H9 (cell line): ENCODE results near the gene ZC3H10. TPM values are rescaled to one million over a fixed set of nuclear protein-coding genes. Genes with fewer than 3 reads are reported as not detected.

Experiments used
- DNase-seq: peaks from one replicate; pipeline ENCODE4 v3.0.0-alpha.2; 2017
- H2AFZ ChIP-seq: one replicate; pipeline ENCODE4 v1.6.1; 2013; ENCODE audit warnings: mild to moderate bottlenecking, low read length, control low read depth, moderate library complexity
- H2AK5ac ChIP-seq: 2 replicates; pipeline ENCODE4 v1.6.1; 2013; ENCODE audit warnings: low read length, control low read depth, mixed read lengths; ENCODE audit not compliant: insufficient read length
- H2BK120ac ChIP-seq: one replicate; pipeline ENCODE4 v1.6.1; 2013; ENCODE audit warnings: low read depth, mild to moderate bottlenecking, low read length, control low read depth, inconsistent platforms; ENCODE audit not compliant: poor library complexity, severe bottlenecking
- H2BK12ac ChIP-seq: 2 replicates; pipeline ENCODE4 v1.6.1; 2013; ENCODE audit warnings: low read length, control low read depth, mixed read lengths, low read depth; ENCODE audit not compliant: insufficient read length
- H2BK15ac ChIP-seq: 2 replicates; pipeline ENCODE4 v1.6.1; 2013; ENCODE audit warnings: low read depth, low read length, control low read depth
- H2BK20ac ChIP-seq: one replicate; pipeline ENCODE4 v1.6.1; 2013; ENCODE audit warnings: low read depth, mild to moderate bottlenecking, low read length, control low read depth, inconsistent platforms; ENCODE audit not compliant: poor library complexity, severe bottlenecking
- H2BK5ac ChIP-seq: 2 replicates; pipeline ENCODE4 v1.6.1; 2013; ENCODE audit warnings: low read length, control low read depth, mixed read lengths; ENCODE audit not compliant: insufficient read length
- H3K14ac ChIP-seq: 2 replicates; pipeline ENCODE4 v1.6.1; 2013; ENCODE audit warnings: low read length, control low read depth; ENCODE audit not compliant: insufficient read depth
- H3K18ac ChIP-seq: 2 replicates; pipeline ENCODE4 v1.6.1; 2013; ENCODE audit warnings: low read depth, mild to moderate bottlenecking, mixed read lengths, low read length, control low read depth; ENCODE audit not compliant: insufficient read length
- H3K23ac ChIP-seq: 2 replicates; pipeline ENCODE4 v1.6.1; 2013; ENCODE audit warnings: low read length, control low read depth, mixed read lengths, low read depth; ENCODE audit not compliant: insufficient read length
- H3K23me2 ChIP-seq: 2 replicates; pipeline ENCODE4 v1.6.1; 2013; ENCODE audit warnings: low read depth, mild to moderate bottlenecking, mixed read lengths, low read length, control low read depth; ENCODE audit not compliant: insufficient read length, poor library complexity, severe bottlenecking
- H3K27ac ChIP-seq: 2 replicates; pipeline ENCODE4 v1.5.1; 2013; ENCODE audit warnings: low read length, control low read depth, mixed read lengths, low read depth; ENCODE audit not compliant: insufficient read length
- H3K27me3 ChIP-seq: 2 replicates; pipeline ENCODE4 v1.6.1; 2013; ENCODE audit warnings: low read length, control low read depth, inconsistent platforms; ENCODE audit not compliant: insufficient read depth
- H3K4ac ChIP-seq: 2 replicates; pipeline ENCODE4 v1.6.1; 2013; ENCODE audit warnings: low read depth, mild to moderate bottlenecking, control low read depth, inconsistent platforms, low read length, moderate library complexity
- H3K4me1 ChIP-seq: 2 replicates; pipeline ENCODE4 v1.6.1; 2013; ENCODE audit warnings: low read length, control low read depth, inconsistent platforms; ENCODE audit not compliant: insufficient read depth
- H3K4me2 ChIP-seq: 2 replicates; pipeline ENCODE4 v1.6.1; 2013; ENCODE audit warnings: low read length, control low read depth, mixed read lengths; ENCODE audit not compliant: insufficient read length, insufficient read depth
- H3K56ac ChIP-seq: 2 replicates; pipeline ENCODE4 v1.6.1; 2013; ENCODE audit warnings: low read depth, mild to moderate bottlenecking, mixed read lengths, low read length, control low read depth; ENCODE audit not compliant: insufficient read length
- H3K79me1 ChIP-seq: 2 replicates; pipeline ENCODE4 v1.6.1; 2013; ENCODE audit warnings: low read depth, mild to moderate bottlenecking, moderate library complexity, low read length, control low read depth, inconsistent platforms; ENCODE audit not compliant: insufficient read depth, poor library complexity, severe bottlenecking
- H3K79me2 ChIP-seq: 2 replicates; pipeline ENCODE4 v1.6.1; 2013; ENCODE audit warnings: low read length, control low read depth, inconsistent platforms; ENCODE audit not compliant: insufficient read depth
- H3K9ac ChIP-seq: 2 replicates; pipeline ENCODE4 v1.6.1; 2013; ENCODE audit warnings: low read length, control low read depth, mixed read lengths; ENCODE audit not compliant: insufficient read length; ENCODE audit errors: extremely low read depth
- H3K9me3 ChIP-seq: one replicate; pipeline ENCODE4 v1.6.1; 2013; ENCODE audit warnings: low read depth, low read length, inconsistent platforms; ENCODE audit not compliant: control insufficient read depth
- H3T11ph ChIP-seq: one replicate; pipeline ENCODE4 v1.6.1; 2013; ENCODE audit warnings: mild to moderate bottlenecking, low read length, control low read depth, inconsistent platforms
- H4K20me1 ChIP-seq: one replicate; pipeline ENCODE4 v1.6.1; 2013; ENCODE audit not compliant: control insufficient read depth, insufficient read length, insufficient read depth
- H4K5ac ChIP-seq: 2 replicates; pipeline ENCODE4 v1.6.1; 2013; ENCODE audit warnings: low read depth, mild to moderate bottlenecking, mixed read lengths, low read length, control low read depth; ENCODE audit not compliant: insufficient read length
- H4K8ac ChIP-seq: replicated peaks from 2 replicates; pipeline ENCODE4 v1.6.1; 2013; ENCODE audit warnings: low read length, control low read depth, mixed read lengths, low read depth; ENCODE audit not compliant: insufficient read length
- H4K91ac ChIP-seq: 2 replicates; pipeline ENCODE4 v1.6.1; 2013; ENCODE audit warnings: low read depth, mild to moderate bottlenecking, moderate library complexity, mixed read lengths, low read length, control low read depth; ENCODE audit not compliant: insufficient read length
- H3K27ac Mint-ChIP-seq, 3 experiments: 2 replicates in 2 of 3; 3 replicates in 1 of 3; pipeline ENCODE4 v1.8.0; 2020 to 2021; ENCODE audit warnings: mixed read lengths in 3 of 3, mild to moderate bottlenecking in 1 of 3, moderate library complexity in 1 of 3
- H3K27me3 Mint-ChIP-seq: 2 replicates; pipeline ENCODE4 v1.8.0; 2021; ENCODE audit warnings: low read depth, mild to moderate bottlenecking, moderate library complexity, mixed read lengths
- H3K36me3 Mint-ChIP-seq, 3 experiments: 2 replicates in 2 of 3; 3 replicates in 1 of 3; pipeline ENCODE4 v1.8.0; 2020 to 2021; ENCODE audit warnings: low read depth in 3 of 3, mixed read lengths in 3 of 3; ENCODE audit not compliant: insufficient read depth in 1 of 3
- H3K4me1 Mint-ChIP-seq, 2 experiments: 2 replicates each; pipeline ENCODE4 v1.8.0; 2020; ENCODE audit warnings: mixed read lengths in 2 of 2
- H3K4me3 Mint-ChIP-seq, 2 experiments: 2 replicates in 1 of 2; 3 replicates in 1 of 2; pipeline ENCODE4 v1.8.0; 2020 to 2021; ENCODE audit warnings: mild to moderate bottlenecking in 2 of 2, mixed read lengths in 2 of 2, moderate library complexity in 1 of 2
- H3K9me3 Mint-ChIP-seq, 2 experiments: 2 replicates in 1 of 2; 3 replicates in 1 of 2; pipeline ENCODE4 v1.8.0; 2020; ENCODE audit warnings: mild to moderate bottlenecking in 2 of 2, mixed read lengths in 2 of 2, moderate library complexity in 1 of 2
- WGBS: extraction: QIAGEN DNeasy Blood & Tissue Kit; methylation state at CpG from one replicate; pipeline ENCODE4 v1.1.7; 2013; ENCODE audit warnings: missing lambda C conversion rate, low lambda C conversion rate, mixed read lengths; ENCODE audit not compliant: insufficient read length; ENCODE audit errors: extremely low coverage; 5-methylcytosine and 5-hydroxymethylcytosine counted together
- total RNA-seq: library from RNA; stranded (reverse); gene quantifications from 2 replicates; pipeline ENCODE4 v1.2.1, GENCODE V29; 2021
- TF ChIP-seq, protein P1 (sequence below): fragments of 200-600 bp; sonication (generic); conservative IDR thresholded peaks from 3 replicates; pipeline ENCODE4 v1.8.0; 2021; ENCODE audit warnings: antibody characterized with exemption, mild to moderate bottlenecking

Gene ZC3H10
- total RNA-seq, 1 experiment from 2014 or later = 9.4 TPM

DNA sequence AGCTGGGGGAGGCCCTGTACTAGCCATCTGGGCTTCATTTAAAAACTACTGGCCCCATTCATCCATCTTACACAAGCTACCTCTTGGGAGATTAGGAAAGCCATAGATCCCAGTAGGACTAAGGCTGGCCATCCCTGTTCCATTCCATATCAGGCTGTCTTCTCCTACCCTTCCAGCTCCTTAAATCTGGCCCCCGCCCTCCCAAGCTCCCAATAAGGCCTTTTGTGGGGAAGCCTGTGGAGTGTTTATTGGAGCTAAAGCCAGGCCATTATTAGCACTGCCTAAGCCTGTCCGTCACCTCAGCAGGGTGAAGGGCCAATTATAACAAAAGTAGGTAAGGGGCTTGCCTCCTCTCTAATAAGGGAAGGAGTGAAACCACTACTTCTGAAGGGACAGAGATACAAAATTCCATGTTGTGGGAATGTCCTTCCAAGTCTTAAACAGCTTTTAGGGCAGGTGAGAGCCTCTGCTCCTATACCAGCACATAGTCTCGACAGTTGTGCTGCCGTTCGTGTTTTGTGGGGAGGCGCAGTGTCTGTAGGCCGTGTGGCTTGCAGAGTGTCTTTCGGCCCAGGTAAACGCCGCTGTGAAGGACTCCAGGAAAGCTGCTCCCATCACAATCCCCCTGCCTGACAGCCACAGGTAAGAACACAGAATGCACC is 43.8 kb downstream of the ZC3H10 start:
- H3K27ac ChIP-seq = peak overlapping the region; percentile 10
- H4K8ac ChIP-seq = no peak overlapping the region
- peaks cover 15% of the 10 kb centered on the region for H3K23me2 ChIP-seq
- no peak overlapping the region for H3K18ac ChIP-seq
- TF ChIP-seq, protein P1, sequence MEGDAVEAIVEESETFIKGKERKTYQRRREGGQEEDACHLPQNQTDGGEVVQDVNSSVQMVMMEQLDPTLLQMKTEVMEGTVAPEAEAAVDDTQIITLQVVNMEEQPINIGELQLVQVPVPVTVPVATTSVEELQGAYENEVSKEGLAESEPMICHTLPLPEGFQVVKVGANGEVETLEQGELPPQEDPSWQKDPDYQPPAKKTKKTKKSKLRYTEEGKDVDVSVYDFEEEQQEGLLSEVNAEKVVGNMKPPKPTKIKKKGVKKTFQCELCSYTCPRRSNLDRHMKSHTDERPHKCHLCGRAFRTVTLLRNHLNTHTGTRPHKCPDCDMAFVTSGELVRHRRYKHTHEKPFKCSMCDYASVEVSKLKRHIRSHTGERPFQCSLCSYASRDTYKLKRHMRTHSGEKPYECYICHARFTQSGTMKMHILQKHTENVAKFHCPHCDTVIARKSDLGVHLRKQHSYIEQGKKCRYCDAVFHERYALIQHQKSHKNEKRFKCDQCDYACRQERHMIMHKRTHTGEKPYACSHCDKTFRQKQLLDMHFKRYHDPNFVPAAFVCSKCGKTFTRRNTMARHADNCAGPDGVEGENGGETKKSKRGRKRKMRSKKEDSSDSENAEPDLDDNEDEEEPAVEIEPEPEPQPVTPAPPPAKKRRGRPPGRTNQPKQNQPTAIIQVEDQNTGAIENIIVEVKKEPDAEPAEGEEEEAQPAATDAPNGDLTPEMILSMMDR = no peak
- H3K4me1 ChIP-seq = peaks cover 5% of the 10 kb centered on the region; the same call in 1 of the 2 replicates
- H3T11ph ChIP-seq = no peak overlapping the region
- no peaks in the 10 kb centered on the region for H3K9me3 ChIP-seq
- no CpG with 5 or more reads among the region's 10 CpGs for WGBS
- no peak overlapping the region for H4K91ac ChIP-seq
- H2AK5ac ChIP-seq = no peak overlapping the region
- H4K5ac ChIP-seq = no peak overlapping the region
- no peaks in the 10 kb centered on the region for H4K20me1 ChIP-seq
- peaks cover 61 to 84% (median 77%) of the 10 kb centered on the region in 3 experiments for H3K36me3 Mint-ChIP-seq
- no peak overlapping the region for H2BK20ac ChIP-seq
- peak overlapping the region in 2 of 3 experiments; percentile 79 to 93; a peak in 3 of 7 replicates for H3K27ac Mint-ChIP-seq
- peaks cover 11% of the 10 kb centered on the region for H3K27me3 Mint-ChIP-seq
- peaks cover 0 to 4% of the 10 kb centered on the region in 2 experiments; a peak in 3 of 5 replicates for H3K9me3 Mint-ChIP-seq
- H3K79me1 ChIP-seq = peaks cover 2% of the 10 kb centered on the region
- no peak overlapping the region for H2BK5ac ChIP-seq
- no peak overlapping the region for H2BK15ac ChIP-seq
- H2BK120ac ChIP-seq = no peak overlapping the region
- H3K4me1 Mint-ChIP-seq = peaks cover 46 to 60% of the 10 kb centered on the region in 2 experiments
- no peak overlapping the region for H3K56ac ChIP-seq
- DNase-seq = no peak
- no peak overlapping the region for H3K9ac ChIP-seq
- H3K4me3 Mint-ChIP-seq = peak overlapping the region; percentile 68 to 96; a peak in 2 of 5 replicates
- peaks cover 3% of the 10 kb centered on the region; the same call in 1 of the 2 replicates for H3K79me2 ChIP-seq
- no peak overlapping the region for H3K4me2 ChIP-seq
- no peak overlapping the region for H2BK12ac ChIP-seq
- no peaks in the 10 kb centered on the region for H3K27me3 ChIP-seq
- H2AFZ ChIP-seq = no peak overlapping the region
- H3K23ac ChIP-seq = no peak overlapping the region
- H3K14ac ChIP-seq = no peak overlapping the region
- no peak overlapping the region for H3K4ac ChIP-seq
